Measurements from ENCODE around the gene ILRUN.
"Not testable (repeated sequence)": the region's sequence is repeated elsewhere in the genome, so short reads cannot be mapped to it uniquely, and the experiment has no call there.

The ILRUN gene

DNA sequence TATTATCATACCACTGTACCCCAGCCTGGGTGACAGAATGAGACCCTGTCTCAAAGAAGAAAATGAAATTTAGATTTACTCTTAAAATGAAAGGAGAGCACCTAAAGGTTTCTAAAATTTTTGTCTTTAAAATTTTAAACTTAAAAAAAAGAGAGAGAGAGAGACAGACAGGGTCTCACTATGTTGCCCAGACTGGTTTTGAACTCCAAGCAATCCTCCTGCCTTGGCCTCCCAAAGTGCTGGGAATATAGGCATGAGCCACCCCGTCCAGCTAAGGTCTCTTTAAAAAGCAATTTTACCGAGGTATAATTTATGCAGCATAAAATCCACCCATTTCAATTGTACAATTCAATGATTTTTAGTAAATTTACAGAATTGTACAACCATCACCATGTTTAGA, 33.2 kb downstream of the ILRUN start:
- DNase-seq: no peak

DNA sequence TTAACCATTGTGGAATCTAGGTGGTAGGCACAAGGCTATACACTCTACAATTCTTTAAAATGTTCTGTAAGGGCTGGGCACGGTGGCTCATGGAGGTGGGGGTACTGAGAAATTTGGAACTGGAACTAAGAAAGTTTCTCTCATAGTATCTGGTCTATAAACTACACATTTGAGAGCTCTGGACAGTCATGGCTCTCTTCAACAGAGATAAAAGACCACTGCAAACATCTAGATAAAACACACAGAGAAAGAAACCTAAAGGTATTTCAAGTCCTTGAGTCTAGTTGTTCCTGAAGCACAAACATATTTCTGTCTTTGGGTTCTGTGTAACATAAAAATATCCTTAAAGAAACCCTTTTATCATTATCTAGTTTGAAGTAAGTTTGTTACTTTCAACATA, 35.2 kb downstream of the ILRUN start:
- no peak for DNase-seq

DNA sequence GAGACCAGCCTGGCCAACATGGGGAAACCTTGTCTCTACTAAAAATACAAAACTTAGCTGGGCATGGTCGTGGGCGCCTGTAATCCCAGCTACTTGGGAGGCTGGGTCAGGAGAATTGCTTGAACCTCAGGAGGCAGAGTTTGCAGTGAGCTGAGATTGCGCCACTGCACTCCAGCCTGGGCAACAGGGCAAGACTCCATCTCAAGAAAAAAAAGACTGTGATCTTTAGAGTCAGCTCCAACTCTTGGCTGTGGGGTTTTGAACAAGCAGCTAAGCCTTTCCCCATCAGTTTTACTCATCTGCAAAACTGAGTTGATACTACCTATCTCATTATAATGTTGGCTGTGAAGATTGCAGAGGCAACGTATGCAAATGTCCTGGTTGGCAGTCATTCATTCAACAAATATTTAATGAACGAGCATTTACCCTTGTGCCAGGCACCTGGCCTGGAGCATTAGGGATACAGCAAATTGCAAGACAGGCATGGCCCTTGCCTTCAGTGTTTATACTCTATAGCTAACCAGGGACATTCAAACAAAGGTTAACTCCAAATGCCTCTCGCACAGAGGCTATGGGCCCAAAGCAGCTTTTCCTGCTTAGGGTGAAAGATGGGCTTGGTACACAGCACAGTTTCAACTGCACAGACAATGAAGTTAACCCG, 37.8 kb downstream of the ILRUN start:
- no peak for DNase-seq

DNA sequence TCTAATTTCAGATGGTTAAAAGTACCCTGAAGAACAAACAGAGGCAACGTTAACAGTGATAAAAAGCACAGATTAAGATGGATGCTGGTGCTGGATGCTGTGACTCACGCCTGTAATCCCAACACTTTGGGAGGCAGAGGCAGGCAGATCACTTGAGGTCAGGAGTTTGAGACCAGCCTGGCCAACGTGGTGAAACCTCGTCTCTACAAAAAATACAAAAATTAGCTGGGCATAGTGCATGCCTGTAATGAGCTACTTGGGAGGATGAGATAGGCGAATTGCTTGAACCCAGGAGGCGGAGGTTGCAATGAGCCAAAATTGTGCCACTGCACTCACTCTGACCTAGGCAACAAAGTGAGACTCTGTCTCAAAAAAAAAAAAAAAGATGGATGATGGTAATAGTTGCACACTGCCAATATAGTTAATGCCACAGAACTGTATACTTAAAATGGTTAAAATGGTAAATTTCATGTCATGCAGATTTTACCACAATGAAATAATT, 38.5 kb downstream of the ILRUN start:
- DNase-seq: not testable (repeated sequence)

DNA sequence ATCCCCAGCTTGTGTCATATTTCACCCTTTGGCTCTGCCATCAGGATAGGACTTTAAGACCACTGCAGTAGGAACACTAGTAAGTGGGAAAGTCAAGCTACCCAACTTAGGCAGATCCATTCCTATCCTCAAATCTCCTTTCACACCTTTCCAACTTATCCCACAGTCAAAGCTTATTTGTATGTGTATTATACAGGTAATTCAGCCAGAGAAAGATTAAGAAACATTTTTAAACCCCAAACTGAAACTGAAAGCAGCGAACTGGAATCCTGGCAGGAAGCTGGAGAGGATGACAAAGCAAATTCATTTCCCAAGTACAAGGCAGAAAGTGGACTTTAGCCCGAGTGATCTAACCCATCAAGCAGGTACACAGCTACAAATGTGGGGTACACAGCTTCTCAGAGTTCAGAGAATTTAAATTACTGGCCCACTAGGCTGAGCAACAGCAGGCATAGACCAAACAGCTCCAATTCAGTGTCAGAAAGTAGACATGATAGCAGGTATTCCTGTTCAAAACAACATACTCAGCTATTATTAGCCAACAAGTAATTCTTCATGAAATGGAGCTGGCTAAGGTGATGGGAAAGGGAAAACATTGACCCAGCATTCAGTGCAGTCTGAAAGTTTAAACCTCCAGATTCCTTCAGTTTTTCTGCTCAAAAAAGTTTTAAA, 39.1 kb downstream of the ILRUN start:
- DNase-seq: peak; percentile 56

DNA sequence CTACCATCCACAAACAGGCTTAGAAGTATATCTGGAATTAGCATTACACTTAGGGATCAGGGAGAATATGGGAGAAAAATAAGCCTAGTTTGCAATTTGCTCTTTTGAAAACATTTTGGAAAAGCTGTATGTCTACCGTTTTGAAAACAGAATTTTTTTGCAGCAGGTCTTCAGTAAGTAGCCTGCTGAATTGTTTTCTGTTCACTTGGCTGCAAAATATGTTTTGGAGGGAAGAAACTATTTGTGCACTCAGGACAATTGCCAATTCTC, 39.6 kb downstream of the ILRUN start:
- no peak for DNase-seq

DNA sequence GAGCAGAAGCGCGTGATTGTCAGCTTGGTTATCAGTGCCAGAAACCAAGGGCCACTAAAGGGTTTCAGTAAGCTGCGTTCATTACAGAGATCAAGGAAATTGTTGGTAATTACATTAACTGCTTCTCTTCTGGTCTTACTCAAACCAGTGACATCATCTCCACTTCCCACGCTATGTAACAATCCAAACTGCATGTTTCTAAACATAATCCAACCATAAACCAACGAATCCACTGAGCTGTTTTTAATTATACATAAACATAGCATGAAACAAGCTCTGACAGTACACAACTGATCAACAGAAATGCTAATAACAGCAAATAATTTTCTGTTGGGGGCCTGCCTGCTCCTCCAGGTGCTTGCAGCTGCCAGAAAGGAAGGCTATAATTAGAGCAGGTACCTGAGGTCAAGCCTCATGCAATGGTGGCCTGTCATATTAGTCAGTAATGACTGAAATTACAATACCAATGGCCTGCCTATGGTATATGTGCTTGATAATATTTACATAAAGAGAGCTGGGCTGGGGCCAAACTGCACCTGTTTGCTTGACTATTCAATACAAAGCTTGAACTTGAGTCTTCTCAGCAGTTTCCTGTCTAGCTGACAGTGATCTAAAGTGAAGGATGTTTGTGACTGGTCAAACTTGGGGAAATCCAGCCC, 40.1 kb downstream of the ILRUN start:
- DNase-seq: peak; percentile 88

DNA sequence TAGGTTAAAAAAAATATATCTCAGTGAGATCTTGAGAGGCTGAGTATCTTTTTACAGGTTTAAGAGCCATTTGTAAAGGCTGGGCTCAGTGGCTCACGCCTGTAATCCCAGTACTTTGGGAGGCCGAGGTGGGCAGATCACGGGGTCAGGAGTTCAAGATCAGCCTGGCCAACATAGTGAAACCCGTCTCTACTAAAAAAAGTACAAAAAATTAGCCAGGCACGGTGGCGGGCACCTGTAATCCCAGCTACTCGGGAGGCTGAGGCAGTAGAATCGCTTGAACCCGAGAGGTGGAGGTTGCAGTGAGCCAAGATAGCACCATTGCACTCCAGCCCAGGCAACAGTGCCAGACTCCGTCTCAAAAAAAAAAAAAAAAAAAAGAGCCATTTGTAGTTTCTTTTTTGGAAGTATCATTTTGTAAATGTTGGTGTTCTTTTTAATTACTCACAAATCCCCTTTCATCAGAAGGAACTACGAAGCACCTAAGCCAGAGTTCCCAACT, 40.6 kb downstream of the ILRUN start:
- DNase-seq: not testable (repeated sequence)

DNA sequence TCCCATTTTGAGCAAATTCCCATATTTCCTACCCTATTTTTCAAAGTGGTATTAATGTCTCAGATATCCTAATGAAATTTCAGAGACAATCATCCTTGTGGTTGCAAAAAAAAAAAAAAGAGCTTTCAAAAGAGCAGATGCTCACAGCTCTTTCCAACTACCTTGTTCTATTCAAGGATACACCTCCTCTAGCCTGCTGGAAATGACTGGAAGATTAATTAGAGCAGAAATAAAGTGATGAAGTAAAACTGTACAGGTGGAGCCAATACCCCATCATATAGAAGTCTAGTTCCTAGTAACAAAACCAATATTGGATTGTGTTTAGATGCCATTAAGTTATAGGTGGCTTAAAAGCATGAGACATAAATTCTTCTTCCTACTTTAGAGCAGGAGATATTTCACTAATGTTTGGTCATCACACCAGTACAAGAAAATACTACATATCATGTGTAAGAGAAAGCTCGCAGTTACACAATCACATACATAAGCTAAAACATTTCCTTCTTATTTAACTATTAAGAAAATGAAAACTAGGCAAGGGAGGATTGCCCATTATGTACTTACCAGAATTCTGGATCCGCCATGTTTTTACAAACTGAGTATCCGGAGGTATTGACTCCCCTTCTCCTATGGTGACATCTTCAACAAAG, 42.4 kb downstream of the ILRUN start:
- no peak for DNase-seq

DNA sequence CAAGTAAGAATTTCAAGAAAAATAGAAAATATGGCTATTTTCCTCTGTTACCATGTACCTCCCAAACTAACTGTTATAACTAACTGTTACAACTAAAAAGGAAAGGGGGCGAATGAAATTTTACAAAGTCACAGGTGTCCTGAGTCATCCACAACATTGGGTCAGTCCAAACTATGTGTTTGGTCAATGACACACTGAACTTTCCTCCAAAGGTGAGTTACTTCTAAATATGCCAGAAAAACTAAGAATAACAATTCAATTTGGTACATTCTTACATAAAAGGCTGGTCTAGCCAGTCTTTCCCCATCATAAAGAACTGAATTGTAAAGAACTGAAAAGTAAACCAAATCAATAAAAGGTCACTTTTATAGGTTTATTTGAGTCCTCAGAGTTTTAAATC, 44.3 kb downstream of the ILRUN start:
- no peak for DNase-seq

DNA sequence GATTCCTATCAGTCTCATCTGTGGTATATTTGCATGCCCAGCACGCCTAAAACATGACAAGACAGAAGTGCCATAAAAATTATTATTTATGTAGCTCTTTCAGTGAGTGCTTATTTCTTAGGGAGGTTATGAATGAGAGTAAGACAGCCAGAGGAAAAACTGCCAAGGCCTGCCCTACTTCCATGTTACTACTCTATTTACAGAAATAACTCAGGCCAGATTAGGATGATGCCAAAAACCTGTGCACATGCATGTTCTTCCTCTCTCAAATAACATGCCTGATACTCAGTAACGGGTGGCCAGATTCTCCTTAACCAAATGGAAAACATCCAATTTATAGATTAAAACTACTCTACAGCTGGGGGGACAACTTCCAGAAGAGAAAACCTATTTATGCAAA, 45.7 kb downstream of the ILRUN start:
- no peak for DNase-seq

DNA sequence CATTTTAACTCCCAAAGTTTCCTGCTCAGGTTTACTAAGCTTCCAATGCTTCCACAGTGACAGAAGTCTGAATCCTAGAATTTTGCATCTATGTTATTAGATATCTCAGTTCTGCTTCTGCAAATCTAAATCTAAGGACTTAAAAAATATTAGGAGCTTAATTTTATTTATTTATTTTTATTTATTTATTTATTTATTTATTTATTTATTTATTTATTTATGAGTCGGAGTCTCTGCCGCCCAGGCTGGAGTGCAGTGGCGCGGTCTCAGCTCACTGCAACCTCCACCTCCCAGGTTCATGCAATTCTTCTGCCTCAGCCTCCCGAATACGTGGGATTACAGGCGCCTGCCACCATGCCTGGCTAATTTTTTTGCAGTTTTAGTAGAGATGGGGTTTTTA, 46.3 kb downstream of the ILRUN start:
- DNase-seq: not testable (repeated sequence)

DNA sequence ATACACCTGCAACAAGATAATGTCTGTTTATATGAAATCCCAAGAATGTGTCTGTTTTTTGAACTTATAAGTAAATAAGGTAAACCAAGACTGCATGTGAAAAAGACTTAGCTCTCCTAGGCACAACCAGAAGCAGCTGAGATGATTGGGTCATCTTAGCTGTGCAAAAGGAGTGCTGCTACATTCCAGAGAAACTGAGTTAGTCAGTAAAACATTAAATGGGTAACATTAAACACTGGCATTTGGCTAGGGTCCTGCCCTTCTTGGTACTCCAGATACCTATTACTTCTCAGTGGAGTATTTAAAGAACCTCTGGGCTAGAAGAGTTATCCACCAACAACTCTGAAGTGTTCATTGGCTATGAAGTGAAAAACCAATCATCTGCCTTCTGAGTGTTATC, 47.8 kb downstream of the ILRUN start:
- no peak for DNase-seq
